Measurements from ENCODE around the gene FAM186B.

FAM186B gene

GRCh38 chr12:49567302-49567610 lies 38.2 kb downstream of the FAM186B start:
- DNase-seq = no peak

GRCh38 chr12:49566361-49566760 lies 39.1 kb downstream of the FAM186B start:
- no peak for DNase-seq

GRCh38 chr12:49565406-49566265 lies 39.8 kb downstream of the FAM186B start:
- DNase-seq = no peak

GRCh38 chr12:49564686-49565405 lies 40.6 kb downstream of the FAM186B start:
- no peak for DNase-seq

- DNase-seq = no peak
Observed at GRCh38 chr12:49563951-49564685, 41.3 kb downstream of the FAM186B start.

- DNase-seq = no peak
Observed at GRCh38 chr12:49562831-49563230, 42.6 kb downstream of the FAM186B start.

GRCh38 chr12:49562233-49562632 lies 43.2 kb downstream of the FAM186B start:
- DNase-seq = no peak

- DNase-seq = no peak
Observed at GRCh38 chr12:49560695-49561094, 44.7 kb downstream of the FAM186B start.

- no peak for DNase-seq
Observed at GRCh38 chr12:49559011-49559675, 46.3 kb downstream of the FAM186B start.

- no peak for DNase-seq
Observed at GRCh38 chr12:49558526-49558925, 46.9 kb downstream of the FAM186B start.

GRCh38 chr12:49557917-49558215 lies 47.6 kb downstream of the FAM186B start:
- DNase-seq = no peak

- no peak for DNase-seq
Observed at GRCh38 chr12:49557187-49557916, 48.1 kb downstream of the FAM186B start.

GRCh38 chr12:49556391-49557186 lies 48.9 kb downstream of the FAM186B start:
- no peak for DNase-seq

- DNase-seq = no peak
Observed at GRCh38 chr12:49555631-49556390, 49.6 kb downstream of the FAM186B start.

GRCh38 chr12:49554266-49554665 lies 51.2 kb downstream of the FAM186B start:
- DNase-seq = no peak

GRCh38 chr12:49553512-49554088 lies 51.8 kb downstream of the FAM186B start:
- DNase-seq = no peak

- DNase-seq = no peak
Observed at GRCh38 chr12:49552899-49553298, 52.5 kb downstream of the FAM186B start.

- no peak for DNase-seq
Observed at GRCh38 chr12:49552425-49552824, 53.0 kb downstream of the FAM186B start.

GRCh38 chr12:49552014-49552413 lies 53.4 kb downstream of the FAM186B start:
- DNase-seq = no peak

- no peak for DNase-seq
Observed at GRCh38 chr12:49550693-49551252, 54.7 kb downstream of the FAM186B start.
